GM23338 (cell line): ENCODE data around the gene RAPGEF4.

Experiments used
- EZH2 ChIP-seq: fragments of 200-600 bp; sonication (generic); IDR thresholded peaks from one replicate; pipeline ENCODE4 v1.8.0; 2017; ENCODE audit warnings: antibody characterized with exemption, mild to moderate bottlenecking, low read depth; ENCODE audit not compliant: unreplicated experiment
- EZH2phosphoT487 ChIP-seq: fragments of 200-600 bp; sonication (generic); IDR thresholded peaks from one replicate; pipeline ENCODE4 v1.8.1; 2018; ENCODE audit warnings: antibody characterized with exemption; ENCODE audit not compliant: unreplicated experiment
- POLR2AphosphoS5 ChIP-seq: IDR thresholded peaks from 2 replicates; pipeline ENCODE4 v1.6.1; 2016; ENCODE audit warnings: antibody characterized with exemption, low read depth
- TF ChIP-seq, protein P1 (sequence below), 2 experiments: fragments of 200-600 bp in 1 of 2; sonication (generic) in 1 of 2; conservative IDR thresholded peaks; 2 replicates each; pipeline versions ENCODE4 v1.5.1 to v1.6.1; 2016 to 2017; ENCODE audit warnings: antibody characterized with exemption in 2 of 2, low read depth in 2 of 2, mild to moderate bottlenecking in 2 of 2, moderate library complexity in 1 of 2

DNA sequence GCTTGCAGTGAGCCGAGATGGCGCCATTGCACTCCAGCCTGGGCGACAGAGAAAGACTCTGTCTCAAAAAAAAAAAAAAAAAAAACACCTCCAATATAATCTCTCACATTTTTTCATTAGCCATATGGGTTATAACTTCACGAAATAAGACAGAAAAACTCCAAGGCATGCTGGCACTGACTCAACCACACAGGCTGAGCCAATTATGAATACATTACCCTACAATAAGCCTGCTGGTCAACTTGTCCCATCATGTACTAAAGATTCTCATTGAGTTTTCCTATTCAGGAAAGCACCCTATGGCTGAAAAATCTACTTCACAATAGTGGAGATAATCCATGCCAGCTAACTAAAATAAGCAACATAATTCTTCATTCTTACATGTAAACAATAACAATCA is 327.2 kb downstream of the RAPGEF4 start:
- no peak for TF ChIP-seq POLR2AphosphoS5
- TF ChIP-seq, protein P1, sequence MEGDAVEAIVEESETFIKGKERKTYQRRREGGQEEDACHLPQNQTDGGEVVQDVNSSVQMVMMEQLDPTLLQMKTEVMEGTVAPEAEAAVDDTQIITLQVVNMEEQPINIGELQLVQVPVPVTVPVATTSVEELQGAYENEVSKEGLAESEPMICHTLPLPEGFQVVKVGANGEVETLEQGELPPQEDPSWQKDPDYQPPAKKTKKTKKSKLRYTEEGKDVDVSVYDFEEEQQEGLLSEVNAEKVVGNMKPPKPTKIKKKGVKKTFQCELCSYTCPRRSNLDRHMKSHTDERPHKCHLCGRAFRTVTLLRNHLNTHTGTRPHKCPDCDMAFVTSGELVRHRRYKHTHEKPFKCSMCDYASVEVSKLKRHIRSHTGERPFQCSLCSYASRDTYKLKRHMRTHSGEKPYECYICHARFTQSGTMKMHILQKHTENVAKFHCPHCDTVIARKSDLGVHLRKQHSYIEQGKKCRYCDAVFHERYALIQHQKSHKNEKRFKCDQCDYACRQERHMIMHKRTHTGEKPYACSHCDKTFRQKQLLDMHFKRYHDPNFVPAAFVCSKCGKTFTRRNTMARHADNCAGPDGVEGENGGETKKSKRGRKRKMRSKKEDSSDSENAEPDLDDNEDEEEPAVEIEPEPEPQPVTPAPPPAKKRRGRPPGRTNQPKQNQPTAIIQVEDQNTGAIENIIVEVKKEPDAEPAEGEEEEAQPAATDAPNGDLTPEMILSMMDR (conservative IDR thresholded peaks at IDR 0.05; ENCODE audit: low read depth in 2 of 2), result no peak
- TF ChIP-seq EZH2, result no peak
- TF ChIP-seq EZH2phosphoT487, result no peak
